ENCODE measurements around the gene PCMTD2. TPM values are rescaled to one million over a fixed set of nuclear protein-coding genes. Genes with fewer than 3 reads are reported as not detected.

Gene PCMTD2
- polyA plus RNA-seq, 1 donor = 83.8 TPM

- H3K4me3 ChIP-seq (ENCODE audit: low read length) = no peak overlapping the region
- H3K9me3 ChIP-seq (ENCODE audit: control insufficient read depth, low read depth, low read length) = no peaks in the 10 kb centered on the region
- DNase-seq = no peak
- H3K27ac ChIP-seq (ENCODE audit: low read length) = no peak overlapping the region
- H3K4me1 ChIP-seq (ENCODE audit: control insufficient read depth, insufficient read depth, low read length) = no peaks in the 10 kb centered on the region
- no peaks in the 10 kb centered on the region for H3K36me3 ChIP-seq (ENCODE audit: control insufficient read depth, insufficient read depth, low read length)
- no peaks in the 10 kb centered on the region for H3K27me3 ChIP-seq (ENCODE audit: control insufficient read depth, insufficient read depth, low read length)
- no CpG with 5 or more reads among the region's 10 CpGs for WGBS (ENCODE audit: insufficient coverage, low lambda C conversion rate)
Measured at GRCh38 chr20:64246616-64247306, 8.8 kb upstream of the PCMTD2 start.

DNA sequence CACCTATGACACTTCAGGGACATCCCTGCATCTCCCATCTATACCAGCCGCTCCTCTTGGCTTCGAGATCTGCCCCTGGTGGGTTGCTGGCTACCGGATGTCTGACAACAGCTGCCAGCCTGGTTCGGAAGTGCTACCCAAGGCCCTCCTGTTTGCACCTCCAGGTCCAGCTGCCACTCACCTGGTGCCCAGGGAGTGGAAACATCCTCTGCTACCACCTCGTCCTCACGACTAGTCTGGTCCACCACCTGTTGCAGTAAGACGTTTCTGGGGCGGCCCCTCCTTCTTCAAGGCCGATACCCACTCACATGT, 8.3 kb upstream of the PCMTD2 start:
- no peak for DNase-seq
- no peak overlapping the region for H3K4me3 ChIP-seq (ENCODE audit: low read length)
- no peak overlapping the region for H3K27ac ChIP-seq (ENCODE audit: low read length)
- no CpG with 5 or more reads among the region's 9 CpGs for WGBS (ENCODE audit: insufficient coverage, low lambda C conversion rate)
- H3K4me1 ChIP-seq (ENCODE audit: control insufficient read depth, insufficient read depth, low read length) = no peaks in the 10 kb centered on the region
- H3K27me3 ChIP-seq (ENCODE audit: control insufficient read depth, insufficient read depth, low read length) = no peaks in the 10 kb centered on the region
- H3K36me3 ChIP-seq (ENCODE audit: control insufficient read depth, insufficient read depth, low read length) = no peaks in the 10 kb centered on the region
- no peaks in the 10 kb centered on the region for H3K9me3 ChIP-seq (ENCODE audit: control insufficient read depth, low read depth, low read length)

DNA sequence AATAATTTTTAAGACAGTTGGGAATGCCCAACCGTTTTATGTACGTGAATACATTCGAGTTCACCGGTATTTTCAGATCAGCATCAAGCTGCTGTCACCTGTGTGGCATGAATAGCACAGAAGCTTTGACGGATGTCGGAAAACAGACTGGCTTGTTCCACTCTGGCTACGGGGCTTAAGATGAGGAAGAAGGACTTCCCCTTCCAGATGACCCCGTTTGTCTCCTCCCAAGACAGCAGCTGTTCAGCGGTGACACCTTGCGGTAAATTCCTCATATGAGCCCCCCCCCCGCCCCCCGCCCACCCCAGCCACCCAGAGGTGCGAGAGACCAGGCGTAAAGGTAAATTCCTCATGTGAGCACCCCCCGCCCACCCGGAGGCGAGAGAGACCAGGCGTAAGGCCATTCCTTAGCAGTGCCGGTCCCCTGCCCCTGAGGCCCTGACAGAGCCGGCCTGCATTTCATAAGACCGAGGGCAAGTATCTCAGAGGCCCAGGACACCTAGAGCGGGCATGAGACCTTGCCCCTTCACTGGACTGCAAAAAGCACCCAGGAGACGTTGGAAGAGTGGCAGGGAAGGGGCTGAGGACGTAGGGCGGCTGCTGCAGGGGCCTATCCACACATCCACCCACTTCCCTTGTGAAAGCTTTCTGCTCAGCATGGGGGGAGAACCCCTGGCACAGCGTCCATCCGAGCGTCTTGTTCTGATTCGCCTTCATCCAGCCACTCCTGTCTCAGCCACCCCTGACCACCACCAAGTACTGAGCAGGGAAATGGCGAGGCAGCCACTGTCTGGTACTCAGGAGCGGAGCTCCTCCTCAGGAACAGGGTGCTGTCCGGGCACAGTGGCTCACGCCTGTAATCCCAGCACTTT, 7.3 kb upstream of the PCMTD2 start:
- Histone ChIP-seq H3K36me3 (ENCODE audit: control insufficient read depth, insufficient read depth, low read length) (no peaks in the 10 kb centered on the region), H3K27ac (ENCODE audit: low read length) (no peak overlapping the region), H3K4me1 (ENCODE audit: control insufficient read depth, insufficient read depth, low read length) (no peaks in the 10 kb centered on the region), H3K27me3 (ENCODE audit: control insufficient read depth, insufficient read depth, low read length) (no peaks in the 10 kb centered on the region), H3K9me3 (ENCODE audit: control insufficient read depth, low read depth, low read length) (no peaks in the 10 kb centered on the region), H3K4me3 (ENCODE audit: low read length) (no peak overlapping the region)
- no peak for DNase-seq
- no CpG with 5 or more reads among the region's 33 CpGs for WGBS (ENCODE audit: insufficient coverage, low lambda C conversion rate)

DNA sequence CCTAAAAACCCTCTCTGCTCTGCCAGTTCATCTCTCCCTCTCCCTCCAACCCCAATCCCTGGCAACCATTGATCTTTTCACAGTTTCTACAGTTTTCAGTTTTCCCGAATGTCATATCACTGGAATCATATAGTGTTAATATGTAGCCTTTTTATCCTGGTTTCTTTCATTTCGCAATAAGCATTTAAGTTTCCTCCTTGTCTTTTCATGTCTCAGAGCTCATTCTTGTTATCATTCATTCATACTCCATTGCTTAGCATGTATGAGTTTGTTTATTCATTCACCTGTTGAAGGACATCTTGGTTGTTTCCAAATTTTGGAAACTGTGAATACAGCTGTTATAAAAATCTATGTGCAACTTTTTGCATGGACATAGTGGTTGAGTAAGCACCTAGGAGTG, 5.5 kb upstream of the PCMTD2 start:
- 100% methylated on average over 1 of the region's 2 CpGs for WGBS (ENCODE audit: insufficient coverage, low lambda C conversion rate)
- peaks cover 6% of the 10 kb centered on the region for H3K4me1 ChIP-seq (ENCODE audit: control insufficient read depth, insufficient read depth, low read length)
- no peaks in the 10 kb centered on the region for H3K9me3 ChIP-seq (ENCODE audit: control insufficient read depth, low read depth, low read length)
- H3K4me3 ChIP-seq (ENCODE audit: low read length) = no peak overlapping the region
- H3K36me3 ChIP-seq (ENCODE audit: control insufficient read depth, insufficient read depth, low read length) = no peaks in the 10 kb centered on the region
- H3K27ac ChIP-seq (ENCODE audit: low read length) = no peak overlapping the region
- no peaks in the 10 kb centered on the region for H3K27me3 ChIP-seq (ENCODE audit: control insufficient read depth, insufficient read depth, low read length)
- no peak for DNase-seq

DNA sequence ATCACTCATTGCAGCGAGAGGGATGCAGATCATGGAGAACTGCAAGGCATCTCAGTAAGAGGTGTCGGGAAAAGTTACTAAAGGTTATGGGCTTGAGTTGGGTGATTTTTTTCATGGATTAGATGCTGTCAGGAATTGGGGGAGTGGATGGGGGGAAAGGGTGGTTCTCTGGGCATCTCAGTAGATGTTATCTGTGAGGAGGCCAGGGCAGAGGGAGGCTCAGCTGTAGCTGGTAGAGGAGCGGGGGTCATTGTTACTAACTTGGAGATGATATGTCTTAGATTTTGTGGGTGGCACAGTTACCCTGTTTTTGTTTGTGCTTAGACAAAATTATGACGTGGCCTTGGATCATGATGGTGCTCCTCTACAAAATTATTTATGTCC, 2.6 kb upstream of the PCMTD2 start:
- Histone ChIP-seq H3K4me1 (ENCODE audit: control insufficient read depth, insufficient read depth, low read length) (peaks cover 7% of the 10 kb centered on the region), H3K36me3 (ENCODE audit: control insufficient read depth, insufficient read depth, low read length) (no peaks in the 10 kb centered on the region), H3K27me3 (ENCODE audit: control insufficient read depth, insufficient read depth, low read length) (no peaks in the 10 kb centered on the region), H3K27ac (ENCODE audit: low read length) (no peak overlapping the region), H3K9me3 (ENCODE audit: control insufficient read depth, low read depth, low read length) (no peaks in the 10 kb centered on the region), H3K4me3 (ENCODE audit: low read length) (no peak overlapping the region)
- no peak for DNase-seq
- WGBS (ENCODE audit: insufficient coverage, low lambda C conversion rate) = no CpG with 5 or more reads among the region's 4 CpGs

- no peak overlapping the region for H3K27ac ChIP-seq (ENCODE audit: low read length)
Measured at GRCh38 chr20:64253443-64253842, 2.1 kb upstream of the PCMTD2 start.

GRCh38 chr20:64254156-64254555, 1.4 kb upstream of the PCMTD2 start:
- WGBS (ENCODE audit: insufficient coverage, low lambda C conversion rate) = no CpG with 5 or more reads among the region's 5 CpGs
- H3K4me3 ChIP-seq (ENCODE audit: low read length) = no peak overlapping the region
- no peaks in the 10 kb centered on the region for H3K27me3 ChIP-seq (ENCODE audit: control insufficient read depth, insufficient read depth, low read length)
- no peaks in the 10 kb centered on the region for H3K9me3 ChIP-seq (ENCODE audit: control insufficient read depth, low read depth, low read length)
- H3K27ac ChIP-seq (ENCODE audit: low read length) = no peak overlapping the region
- H3K36me3 ChIP-seq (ENCODE audit: control insufficient read depth, insufficient read depth, low read length) = no peaks in the 10 kb centered on the region
- peaks cover 7% of the 10 kb centered on the region for H3K4me1 ChIP-seq (ENCODE audit: control insufficient read depth, insufficient read depth, low read length)
- DNase-seq = no peak

More at GRCh38 chr20:64253443-64253842, 2.1 kb upstream of the PCMTD2 start:
- Histone ChIP-seq H3K4me1 (ENCODE audit: control insufficient read depth, insufficient read depth, low read length) (peaks cover 7% of the 10 kb centered on the region), H3K4me3 (ENCODE audit: low read length) (no peak overlapping the region), H3K27me3 (ENCODE audit: control insufficient read depth, insufficient read depth, low read length) (no peaks in the 10 kb centered on the region), H3K36me3 (ENCODE audit: control insufficient read depth, insufficient read depth, low read length) (no peaks in the 10 kb centered on the region), H3K9me3 (ENCODE audit: control insufficient read depth, low read depth, low read length) (no peaks in the 10 kb centered on the region)
- WGBS (ENCODE audit: insufficient coverage, low lambda C conversion rate) = no CpG with 5 or more reads among the region's 4 CpGs
- no peak for DNase-seq

DNA sequence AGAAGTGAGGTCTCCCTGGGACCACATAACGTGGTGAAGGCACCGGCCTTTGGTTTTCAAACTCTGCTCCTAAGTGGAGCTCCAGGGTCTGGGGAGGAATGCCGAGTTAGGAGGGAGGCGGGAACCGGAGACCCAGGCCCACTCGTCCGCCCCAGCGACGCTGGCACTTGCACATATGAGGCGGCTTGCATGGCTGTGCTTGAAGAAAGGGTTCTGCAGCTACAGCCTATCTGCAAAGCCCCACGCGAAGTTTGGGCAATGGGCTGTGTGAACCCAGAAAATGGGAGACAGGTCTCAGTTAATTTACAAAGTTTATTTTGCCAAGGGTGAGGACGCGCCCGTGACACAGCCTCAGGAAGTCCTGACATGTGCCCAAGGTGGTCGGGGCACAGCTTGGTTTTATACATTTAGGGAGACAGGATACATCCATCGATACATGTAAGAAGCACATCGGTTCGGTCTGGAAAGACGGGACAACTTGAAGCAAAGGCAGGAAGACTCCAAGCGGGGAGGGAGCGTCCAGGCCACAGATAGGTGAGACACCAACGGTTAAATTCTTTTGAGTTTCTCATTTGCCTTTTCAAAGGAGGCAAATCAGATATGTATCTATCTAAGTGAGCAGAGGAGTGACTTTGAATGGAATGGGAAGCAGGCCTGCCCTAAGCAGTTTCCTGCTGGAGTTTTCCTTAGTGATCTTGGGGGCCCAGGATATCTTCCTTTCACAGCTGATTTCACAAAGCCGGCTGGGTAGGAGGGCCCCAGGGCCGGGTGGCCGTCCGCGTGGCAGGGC, 782 bp upstream of the PCMTD2 start:
- Histone ChIP-seq H3K27me3 (ENCODE audit: control insufficient read depth, insufficient read depth, low read length) (no peaks in the 10 kb centered on the region), H3K9me3 (ENCODE audit: control insufficient read depth, low read depth, low read length) (no peaks in the 10 kb centered on the region), H3K4me1 (ENCODE audit: control insufficient read depth, insufficient read depth, low read length) (peaks cover 7% of the 10 kb centered on the region), H3K27ac (ENCODE audit: low read length) (peak overlapping the region; percentile 69), H3K36me3 (ENCODE audit: control insufficient read depth, insufficient read depth, low read length) (no peaks in the 10 kb centered on the region), H3K4me3 (ENCODE audit: low read length) (peak overlapping the region; percentile 84)
- WGBS (ENCODE audit: insufficient coverage, low lambda C conversion rate) = 100% methylated on average over 2 of the region's 28 CpGs
- no peak for DNase-seq

- H3K27me3 ChIP-seq (ENCODE audit: control insufficient read depth, insufficient read depth, low read length) = no peaks in the 10 kb centered on the region
- no peaks in the 10 kb centered on the region for H3K9me3 ChIP-seq (ENCODE audit: control insufficient read depth, low read depth, low read length)
- peak in 1 of 2 donors; percentile 18 for DNase-seq
- no CpG with 5 or more reads among the region's 15 CpGs for WGBS (ENCODE audit: insufficient coverage, low lambda C conversion rate)
- H3K4me3 ChIP-seq (ENCODE audit: low read length) = peak overlapping the region; percentile 84
- H3K4me1 ChIP-seq (ENCODE audit: control insufficient read depth, insufficient read depth, low read length) = peaks cover 7% of the 10 kb centered on the region
- peak overlapping the region; percentile 73 for H3K27ac ChIP-seq (ENCODE audit: low read length)
- H3K36me3 ChIP-seq (ENCODE audit: control insufficient read depth, insufficient read depth, low read length) = peaks cover 13% of the 10 kb centered on the region
Measured at GRCh38 chr20:64256282-64256935, 861 bp downstream of the PCMTD2 start.

Data from large intestine (tissue), 3 donors.